ENCODE measurements around the gene MMP15. TPM values are rescaled to one million over a fixed set of nuclear protein-coding genes. Genes with fewer than 3 reads are reported as not detected.
"Not testable (repeated sequence)": the region's sequence is repeated elsewhere in the genome, so short reads cannot be mapped to it uniquely, and the experiment has no call there.

Gene MMP15
- polyA plus RNA-seq, 1 donor = 56.8 TPM

DNA sequence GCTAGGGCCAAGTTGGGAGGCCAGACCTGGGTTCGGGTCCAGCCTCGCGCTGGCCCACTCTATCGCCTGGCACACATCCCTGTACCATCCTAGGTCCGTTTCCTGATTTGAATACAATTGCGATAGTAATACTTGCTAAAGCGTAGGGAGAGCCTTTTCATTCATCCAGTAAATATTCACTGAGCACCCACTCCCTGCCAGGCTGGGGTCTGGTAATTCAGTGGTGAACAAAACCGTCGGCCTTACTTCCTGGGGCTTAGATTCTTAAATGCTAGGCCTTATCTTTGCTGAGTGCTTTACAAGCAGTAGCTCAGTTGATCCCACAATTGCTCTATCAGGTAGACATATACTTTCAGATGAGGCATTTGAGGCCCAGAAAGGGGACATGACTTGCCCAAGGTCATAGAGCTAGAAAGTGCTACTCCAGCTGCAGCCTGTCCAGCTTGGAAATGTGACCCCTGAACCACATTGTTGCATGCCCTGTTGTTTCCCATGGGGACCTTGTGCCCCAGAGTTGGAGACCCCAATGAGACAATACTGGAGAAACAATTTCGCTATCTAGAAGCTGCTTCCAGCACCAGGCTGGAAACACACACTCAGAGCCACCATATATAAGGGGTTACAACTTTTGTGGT is 23.7 kb upstream of the MMP15 start:
- Histone ChIP-seq H3K36me3 (ENCODE audit: control insufficient read depth, insufficient read depth, low read length) (peaks cover 15% of the 10 kb centered on the region), H3K4me1 (ENCODE audit: control insufficient read depth, insufficient read depth, low read length) (peaks cover 4% of the 10 kb centered on the region), H3K4me3 (ENCODE audit: low read length) (peak overlapping the region; percentile 89), H3K27ac (ENCODE audit: low read length) (no peak overlapping the region), H3K9me3 (ENCODE audit: control insufficient read depth, low read depth, low read length) (no peaks in the 10 kb centered on the region), H3K27me3 (ENCODE audit: control insufficient read depth, insufficient read depth, low read length) (no peaks in the 10 kb centered on the region)
- no peak for DNase-seq
- WGBS (ENCODE audit: insufficient coverage, low lambda C conversion rate) = no CpG with 5 or more reads among the region's 10 CpGs

- no peak overlapping the region for H3K4me3 ChIP-seq (ENCODE audit: low read length)
Measured at GRCh38 chr16:58002416-58002800, 23.1 kb upstream of the MMP15 start.

DNA sequence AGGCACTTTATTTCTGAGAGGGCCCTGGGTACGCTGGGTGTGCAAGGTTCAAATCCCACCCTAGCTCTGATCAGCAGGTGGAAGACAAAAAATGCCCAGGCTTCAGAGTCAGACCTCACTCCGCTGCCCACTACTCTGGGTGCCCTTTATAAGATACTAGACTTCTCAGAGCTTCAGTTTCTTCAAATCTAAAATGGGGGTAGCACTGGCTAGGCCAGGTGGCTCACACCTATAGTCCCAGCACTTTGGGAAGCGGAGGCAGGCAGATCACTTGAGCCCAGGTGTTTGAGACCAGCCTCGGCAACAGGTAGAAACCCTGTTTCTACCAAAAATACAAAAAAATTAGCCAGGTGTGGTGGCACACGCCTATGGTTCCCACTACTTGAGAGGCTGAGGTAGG is 22.6 kb upstream of the MMP15 start:
- DNase-seq = no peak
- H3K4me1 ChIP-seq (ENCODE audit: control insufficient read depth, insufficient read depth, low read length) = peaks cover 4% of the 10 kb centered on the region
- no CpG with 5 or more reads among the region's 5 CpGs for WGBS (ENCODE audit: insufficient coverage, low lambda C conversion rate)
- H3K36me3 ChIP-seq (ENCODE audit: control insufficient read depth, insufficient read depth, low read length) = peaks cover 5% of the 10 kb centered on the region
- no peak overlapping the region for H3K27ac ChIP-seq (ENCODE audit: low read length)
- H3K4me3 ChIP-seq (ENCODE audit: low read length) = no peak overlapping the region
- no peaks in the 10 kb centered on the region for H3K27me3 ChIP-seq (ENCODE audit: control insufficient read depth, insufficient read depth, low read length)
- no peaks in the 10 kb centered on the region for H3K9me3 ChIP-seq (ENCODE audit: control insufficient read depth, low read depth, low read length)

More at GRCh38 chr16:58002416-58002800, 23.1 kb upstream of the MMP15 start:
- WGBS (ENCODE audit: insufficient coverage, low lambda C conversion rate) = no CpG with 5 or more reads among the region's 9 CpGs
- no peaks in the 10 kb centered on the region for H3K27me3 ChIP-seq (ENCODE audit: control insufficient read depth, insufficient read depth, low read length)
- peaks cover 10% of the 10 kb centered on the region for H3K36me3 ChIP-seq (ENCODE audit: control insufficient read depth, insufficient read depth, low read length)
- no peaks in the 10 kb centered on the region for H3K9me3 ChIP-seq (ENCODE audit: control insufficient read depth, low read depth, low read length)
- no peak for DNase-seq
- peaks cover 4% of the 10 kb centered on the region for H3K4me1 ChIP-seq (ENCODE audit: control insufficient read depth, insufficient read depth, low read length)
- H3K27ac ChIP-seq (ENCODE audit: low read length) = no peak overlapping the region

GRCh38 chr16:58004736-58005135 is 20.8 kb upstream of the MMP15 start:
- not testable (repeated sequence) for H3K27me3 ChIP-seq (ENCODE audit: control insufficient read depth, insufficient read depth, low read length); DNase-seq; H3K4me1 ChIP-seq (ENCODE audit: control insufficient read depth, insufficient read depth, low read length); H3K4me3 ChIP-seq (ENCODE audit: low read length); H3K9me3 ChIP-seq (ENCODE audit: control insufficient read depth, low read depth, low read length); H3K27ac ChIP-seq (ENCODE audit: low read length); H3K36me3 ChIP-seq (ENCODE audit: control insufficient read depth, insufficient read depth, low read length)
- 100% methylated on average over 1 of the region's 12 CpGs for WGBS (ENCODE audit: insufficient coverage, low lambda C conversion rate)

- Histone ChIP-seq H3K4me1 (ENCODE audit: control insufficient read depth, insufficient read depth, low read length) (no peaks in the 10 kb centered on the region), H3K9me3 (ENCODE audit: control insufficient read depth, low read depth, low read length) (no peaks in the 10 kb centered on the region), H3K4me3 (ENCODE audit: low read length) (no peak overlapping the region), H3K27me3 (ENCODE audit: control insufficient read depth, insufficient read depth, low read length) (no peaks in the 10 kb centered on the region), H3K36me3 (ENCODE audit: control insufficient read depth, insufficient read depth, low read length) (peaks cover 34% of the 10 kb centered on the region), H3K27ac (ENCODE audit: low read length) (no peak overlapping the region)
- DNase-seq = no peak
- no CpG with 5 or more reads among the region's 11 CpGs for WGBS (ENCODE audit: insufficient coverage, low lambda C conversion rate)
Measured at GRCh38 chr16:58009856-58010416, 15.6 kb upstream of the MMP15 start.

DNA sequence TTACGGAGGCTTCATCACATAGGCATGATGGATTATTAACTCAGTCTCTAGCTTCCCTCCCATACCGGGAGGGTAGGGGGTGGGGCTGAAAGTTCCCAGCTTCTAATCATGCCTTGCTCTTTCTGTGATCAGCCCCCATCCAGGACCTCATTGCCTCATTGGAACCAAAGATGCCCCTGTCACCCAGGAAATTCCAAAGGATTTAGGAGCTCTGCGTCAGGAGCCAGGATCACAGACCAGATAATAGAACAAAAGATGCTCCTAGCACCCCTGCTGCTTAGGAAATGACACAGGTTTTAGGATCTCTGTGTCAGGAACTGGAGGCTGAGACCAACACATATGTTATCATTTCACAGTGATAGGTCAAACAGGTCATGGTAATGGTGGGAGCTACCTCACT is 14.7 kb upstream of the MMP15 start:
- no peak overlapping the region for H3K4me3 ChIP-seq (ENCODE audit: low read length)
- no peak for DNase-seq
- H3K9me3 ChIP-seq (ENCODE audit: control insufficient read depth, low read depth, low read length) = no peaks in the 10 kb centered on the region
- H3K36me3 ChIP-seq (ENCODE audit: control insufficient read depth, insufficient read depth, low read length) = peaks cover 34% of the 10 kb centered on the region
- no CpG with 5 or more reads among the region's 3 CpGs for WGBS (ENCODE audit: insufficient coverage, low lambda C conversion rate)
- no peaks in the 10 kb centered on the region for H3K4me1 ChIP-seq (ENCODE audit: control insufficient read depth, insufficient read depth, low read length)
- no peaks in the 10 kb centered on the region for H3K27me3 ChIP-seq (ENCODE audit: control insufficient read depth, insufficient read depth, low read length)
- no peak overlapping the region for H3K27ac ChIP-seq (ENCODE audit: low read length)

DNA sequence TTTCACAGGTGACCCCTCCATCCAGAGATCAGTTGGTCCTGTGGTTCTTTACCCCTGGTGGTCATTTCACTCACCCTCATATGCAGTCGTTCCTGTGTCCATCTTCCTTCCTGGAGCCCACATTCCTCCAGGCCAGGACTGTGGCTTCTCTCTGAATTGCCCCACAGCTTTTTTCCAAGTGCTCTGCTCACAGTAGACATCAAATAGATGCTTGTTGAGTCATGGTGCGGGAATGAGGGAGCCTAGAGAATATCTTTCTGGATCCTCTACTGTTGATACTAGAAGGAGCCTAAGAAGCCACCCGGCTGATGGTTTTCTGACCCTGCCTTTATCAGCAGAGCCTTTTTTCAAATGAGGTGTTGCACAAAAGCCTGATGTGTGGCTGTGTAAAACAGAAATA is 13.9 kb upstream of the MMP15 start:
- H3K36me3 ChIP-seq (ENCODE audit: control insufficient read depth, insufficient read depth, low read length) = peaks cover 34% of the 10 kb centered on the region
- DNase-seq = no peak

GRCh38 chr16:58012481-58012880 is 13.1 kb upstream of the MMP15 start:
- H3K4me1 ChIP-seq (ENCODE audit: control insufficient read depth, insufficient read depth, low read length) = no peaks in the 10 kb centered on the region
- H3K9me3 ChIP-seq (ENCODE audit: control insufficient read depth, low read depth, low read length) = no peaks in the 10 kb centered on the region
- no peak overlapping the region for H3K4me3 ChIP-seq (ENCODE audit: low read length)
- no peaks in the 10 kb centered on the region for H3K27me3 ChIP-seq (ENCODE audit: control insufficient read depth, insufficient read depth, low read length)
- no CpG with 5 or more reads among the region's 9 CpGs for WGBS (ENCODE audit: insufficient coverage, low lambda C conversion rate)
- no peak overlapping the region for H3K27ac ChIP-seq (ENCODE audit: low read length)
- no peak for DNase-seq
- peaks cover 34% of the 10 kb centered on the region for H3K36me3 ChIP-seq (ENCODE audit: control insufficient read depth, insufficient read depth, low read length)

More for the DNA sequence above, 13.9 kb upstream of the MMP15 start:
- Histone ChIP-seq H3K27ac (ENCODE audit: low read length) (no peak overlapping the region), H3K4me1 (ENCODE audit: control insufficient read depth, insufficient read depth, low read length) (no peaks in the 10 kb centered on the region), H3K4me3 (ENCODE audit: low read length) (no peak overlapping the region), H3K27me3 (ENCODE audit: control insufficient read depth, insufficient read depth, low read length) (no peaks in the 10 kb centered on the region), H3K9me3 (ENCODE audit: control insufficient read depth, low read depth, low read length) (no peaks in the 10 kb centered on the region)
- whole genome bisulfite sequencing (ENCODE audit: insufficient coverage, low lambda C conversion rate) = no CpG with 5 or more reads among the region's 3 CpGs

GRCh38 chr16:58013201-58013956 is 12.2 kb upstream of the MMP15 start:
- H3K9me3 ChIP-seq (ENCODE audit: control insufficient read depth, low read depth, low read length) = no peaks in the 10 kb centered on the region
- H3K36me3 ChIP-seq (ENCODE audit: control insufficient read depth, insufficient read depth, low read length) = peaks cover 34% of the 10 kb centered on the region
- no peak overlapping the region for H3K27ac ChIP-seq (ENCODE audit: low read length)
- H3K4me1 ChIP-seq (ENCODE audit: control insufficient read depth, insufficient read depth, low read length) = no peaks in the 10 kb centered on the region
- H3K4me3 ChIP-seq (ENCODE audit: low read length) = no peak overlapping the region
- H3K27me3 ChIP-seq (ENCODE audit: control insufficient read depth, insufficient read depth, low read length) = no peaks in the 10 kb centered on the region
- DNase-seq = no peak
- 100% methylated on average over 2 of the region's 9 CpGs for WGBS (ENCODE audit: insufficient coverage, low lambda C conversion rate)

- no peaks in the 10 kb centered on the region for H3K9me3 ChIP-seq (ENCODE audit: control insufficient read depth, low read depth, low read length)
- no peaks in the 10 kb centered on the region for H3K4me1 ChIP-seq (ENCODE audit: control insufficient read depth, insufficient read depth, low read length)
- no peak overlapping the region for H3K27ac ChIP-seq (ENCODE audit: low read length)
- peaks cover 14% of the 10 kb centered on the region for H3K36me3 ChIP-seq (ENCODE audit: control insufficient read depth, insufficient read depth, low read length)
- no peak overlapping the region for H3K4me3 ChIP-seq (ENCODE audit: low read length)
- 40% methylated on average over 1 of the region's 12 CpGs for WGBS (ENCODE audit: insufficient coverage, low lambda C conversion rate)
- DNase-seq = no peak
- H3K27me3 ChIP-seq (ENCODE audit: control insufficient read depth, insufficient read depth, low read length) = no peaks in the 10 kb centered on the region
Measured at GRCh38 chr16:58016840-58017446, 8.6 kb upstream of the MMP15 start.
